GM19372 (cell line): ENCODE data around the gene RNF181.
"Not testable (repeated sequence)": the region's sequence is repeated elsewhere in the genome, so short reads cannot be mapped to it uniquely, and the experiment has no call there.

Experiments used
- ATAC-seq: cut with Tn5 transposase; IDR thresholded peaks from one replicate; pipeline ENCODE4 v1.9.1; 2021; ENCODE audit warnings: mild to moderate bottlenecking, low read depth, moderate library complexity; ENCODE audit not compliant: unreplicated experiment

Gene RNF181

GRCh38 chr2:85595301-85596025 is at the start of gene RNF181:
Gene RNF181, plus strand, starts transcription at chr2:85595745. Its CDS starts 19 bp downstream, at chr2:85595764.
- ATAC-seq = peak; percentile 100

- no peak for ATAC-seq
Measured at GRCh38 chr2:85545780-85546240, 49.7 kb upstream of the RNF181 start.

DNA sequence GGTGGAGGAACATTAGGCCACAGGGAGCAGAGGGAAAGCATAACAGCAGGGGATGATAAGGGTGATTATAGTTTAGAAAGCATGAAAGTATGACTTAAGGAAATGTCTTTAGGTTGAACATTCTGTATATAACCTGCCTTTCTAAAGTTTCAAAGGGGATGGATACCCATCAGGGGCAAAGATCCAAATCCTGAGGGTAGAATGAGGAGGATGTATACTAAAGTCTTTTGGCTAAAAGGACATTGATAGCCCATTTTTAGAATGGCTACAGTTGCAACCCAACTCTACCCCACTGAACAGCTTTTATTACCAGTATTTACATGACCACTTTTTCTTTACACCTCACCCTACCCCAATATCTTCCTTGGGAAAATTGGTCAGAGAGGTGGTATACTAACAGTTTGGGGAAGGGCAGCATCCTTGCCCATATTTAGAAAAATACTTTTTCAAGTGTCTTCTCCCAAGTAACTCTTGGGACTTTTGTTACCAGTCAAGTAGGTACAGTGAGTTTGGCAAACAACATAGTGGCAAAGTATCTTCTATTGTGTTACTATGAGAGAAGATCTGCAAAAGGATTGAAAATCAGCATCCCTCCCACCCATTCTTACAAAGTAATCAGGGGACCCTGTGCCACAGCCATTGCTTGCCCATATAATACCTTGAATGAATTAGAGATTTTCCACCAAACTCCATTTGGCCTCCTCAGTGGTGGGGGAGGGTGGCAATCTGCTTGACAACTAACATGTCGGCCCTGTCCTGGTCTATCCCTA is 48.3 kb upstream of the RNF181 start:
- ATAC-seq = no peak

GRCh38 chr2:85547859-85548607 is 47.5 kb upstream of the RNF181 start:
- ATAC-seq = no peak

GRCh38 chr2:85548608-85548900 is 47.0 kb upstream of the RNF181 start:
- ATAC-seq = no peak

DNA sequence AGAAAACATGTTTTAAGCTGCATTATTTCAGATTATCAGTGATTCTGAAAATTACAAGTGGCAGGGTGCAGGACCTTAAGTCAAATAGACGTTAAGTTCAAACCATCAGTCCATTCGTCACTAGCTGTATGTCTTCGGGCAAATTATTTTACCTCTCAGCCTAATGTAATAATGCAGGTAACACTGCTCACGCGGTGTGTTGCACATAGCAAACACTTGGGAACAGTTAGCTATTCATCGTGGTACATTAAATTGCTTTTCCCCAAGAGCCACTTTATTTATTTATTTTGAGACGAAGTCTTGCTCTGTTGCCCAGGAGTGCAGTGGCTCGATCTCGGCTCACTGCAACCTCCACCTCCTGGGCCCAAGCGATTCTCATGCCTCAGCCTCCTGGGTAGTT is 46.5 kb upstream of the RNF181 start:
- ATAC-seq = no peak

DNA sequence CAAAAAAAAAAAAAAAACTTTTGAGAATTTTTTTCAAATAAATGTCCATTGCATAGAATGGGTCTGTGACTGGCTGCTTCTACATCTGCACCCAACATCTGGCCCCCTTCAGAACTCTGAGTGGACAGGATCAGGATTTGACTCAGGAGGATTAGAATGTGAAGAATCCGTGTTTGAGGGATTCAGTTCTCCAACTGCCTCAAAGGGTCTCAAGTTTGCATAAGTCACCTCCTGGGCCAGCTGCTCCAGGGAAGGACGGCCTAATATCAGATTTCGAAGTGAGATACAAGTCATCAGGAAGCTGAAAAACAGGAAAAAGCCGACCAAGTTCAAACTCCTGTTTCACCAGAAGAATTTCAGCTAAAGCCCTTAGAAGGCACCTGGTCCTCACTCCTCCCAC is 45.7 kb upstream of the RNF181 start:
- no peak for ATAC-seq

DNA sequence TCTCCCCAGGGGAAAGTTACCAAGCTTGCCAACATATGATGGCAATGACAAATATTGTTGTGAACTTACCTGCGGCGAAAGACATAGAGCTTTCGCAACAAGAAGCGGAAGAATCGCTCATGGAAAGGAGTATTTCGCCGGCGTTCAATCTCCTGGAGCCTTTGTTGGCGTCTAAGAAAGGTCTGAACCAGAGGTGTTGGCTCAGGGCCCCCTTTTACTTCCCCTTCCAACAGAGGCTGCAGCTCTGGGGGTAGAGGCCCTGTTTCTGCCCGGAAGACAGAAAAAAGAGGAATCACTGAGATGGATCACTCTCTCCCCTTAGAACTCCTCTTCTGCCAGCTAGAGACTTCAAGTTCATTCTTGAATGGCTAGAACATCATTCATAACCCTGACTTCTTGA is 45.1 kb upstream of the RNF181 start:
- ATAC-seq = no peak

DNA sequence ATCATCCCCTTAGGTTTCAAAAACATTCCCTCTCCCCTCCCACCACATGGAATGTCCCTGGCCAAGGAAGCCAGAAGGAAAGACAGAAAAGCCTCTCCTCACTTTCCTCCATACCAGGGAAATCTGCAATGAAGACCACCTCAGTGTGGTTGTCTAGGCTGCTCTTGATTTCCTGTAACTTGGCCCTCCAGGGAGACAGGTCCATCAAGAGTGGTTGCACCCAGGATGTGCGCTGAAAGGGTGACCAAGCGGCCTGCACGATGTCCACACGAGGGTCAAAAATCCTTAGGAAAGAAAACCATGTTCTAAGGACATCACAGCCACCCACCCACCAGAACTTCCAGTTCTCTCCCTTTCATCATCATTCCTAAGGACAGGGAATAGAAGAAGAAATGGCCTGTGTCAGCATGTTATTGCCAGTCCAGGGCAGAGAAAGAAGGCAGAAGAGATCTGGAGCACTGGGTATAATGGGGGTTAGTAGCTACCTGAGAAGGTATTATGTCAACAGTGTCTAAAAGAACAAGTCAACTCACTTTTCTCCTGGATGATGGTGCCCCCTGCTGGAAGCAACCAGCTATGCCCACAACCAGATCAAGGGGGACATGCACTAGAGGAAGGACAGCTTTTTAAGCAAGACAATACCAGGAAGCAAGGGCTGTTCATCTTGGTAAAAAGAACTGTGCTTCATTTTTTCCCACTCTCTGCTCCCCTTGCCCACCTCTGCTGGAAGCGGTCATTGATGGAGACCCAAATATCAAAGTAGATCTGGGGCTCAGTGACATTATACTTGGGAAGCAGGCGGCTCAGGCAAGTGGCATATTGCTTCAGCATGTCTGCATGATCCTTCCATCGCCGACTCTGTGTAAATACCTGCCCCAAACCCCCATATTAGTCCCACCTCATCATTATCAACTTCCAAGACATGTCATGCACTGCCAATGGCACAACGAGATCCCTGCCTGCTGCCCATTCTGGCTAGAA is 43.6 kb upstream of the RNF181 start:
- peak; percentile 61 for ATAC-seq

GRCh38 chr2:85553184-85553583 is 42.4 kb upstream of the RNF181 start:
- ATAC-seq = no peak

DNA sequence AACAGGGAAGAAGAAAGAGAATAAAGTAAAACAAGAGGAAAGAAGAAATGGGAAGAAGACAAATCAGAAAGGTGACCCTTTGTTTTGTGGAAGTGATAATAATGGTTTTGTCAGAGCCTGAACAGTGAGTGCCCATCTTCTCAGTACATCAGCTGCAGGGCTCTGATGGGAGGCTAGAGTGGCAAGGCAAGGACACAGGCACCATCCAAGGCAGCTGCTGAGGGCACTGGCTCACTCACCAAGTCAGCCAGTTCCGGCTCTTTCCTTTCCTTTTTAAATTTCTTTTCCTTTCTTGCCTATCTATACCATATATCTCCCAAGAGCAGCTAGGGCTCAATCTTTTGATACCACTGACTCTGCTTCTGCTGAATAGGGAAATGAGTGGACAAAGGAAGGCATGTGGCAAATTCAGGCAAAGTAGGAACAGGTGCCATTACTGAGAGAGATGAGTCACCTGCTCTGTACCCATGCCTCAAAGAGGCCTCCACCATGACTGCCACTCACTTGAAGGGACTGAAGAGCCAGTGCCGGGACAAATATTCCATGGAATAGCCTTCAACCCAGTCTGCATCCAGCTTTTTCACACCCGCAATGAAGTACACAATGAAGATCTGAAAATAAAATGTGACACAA is 40.4 kb upstream of the RNF181 start:
- ATAC-seq = no peak

DNA sequence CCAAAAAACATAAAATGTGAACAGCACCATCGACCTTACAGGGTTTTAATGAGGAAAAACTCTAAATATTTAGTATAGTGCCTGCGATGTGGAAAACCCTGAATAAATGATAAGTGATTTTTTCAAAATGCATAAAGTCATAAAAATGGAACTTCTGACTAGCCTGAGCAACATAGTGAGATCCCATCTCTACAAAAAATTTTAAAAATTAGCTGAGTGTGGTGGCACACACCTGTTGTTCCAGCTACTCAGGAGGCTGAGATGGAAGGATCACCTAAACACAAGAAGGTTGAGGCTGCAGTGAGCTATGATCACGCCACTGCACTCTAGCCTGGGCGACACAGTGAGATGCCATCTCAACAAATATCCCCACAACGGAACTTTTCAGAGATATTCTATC is 38.4 kb upstream of the RNF181 start:
- no peak for ATAC-seq

DNA sequence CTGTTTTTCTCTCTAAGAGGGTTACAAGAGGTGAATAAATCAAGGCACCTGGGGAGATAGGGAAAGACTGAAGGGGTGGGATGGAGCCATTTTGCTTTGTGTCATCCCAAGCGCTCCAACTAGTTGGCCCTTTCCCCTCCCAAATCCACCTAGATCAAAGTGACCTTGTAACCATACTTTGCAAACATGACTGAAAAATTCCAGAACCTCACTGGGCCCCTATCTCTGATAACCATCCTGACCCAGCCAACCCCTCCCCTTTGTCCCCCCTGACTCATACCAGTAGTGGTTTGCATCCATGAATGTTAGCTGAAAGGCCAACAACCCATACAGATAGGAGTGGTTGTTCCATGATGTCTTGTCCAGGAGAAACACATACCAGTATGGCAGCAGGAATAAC is 37.4 kb upstream of the RNF181 start:
- no peak for ATAC-seq

DNA sequence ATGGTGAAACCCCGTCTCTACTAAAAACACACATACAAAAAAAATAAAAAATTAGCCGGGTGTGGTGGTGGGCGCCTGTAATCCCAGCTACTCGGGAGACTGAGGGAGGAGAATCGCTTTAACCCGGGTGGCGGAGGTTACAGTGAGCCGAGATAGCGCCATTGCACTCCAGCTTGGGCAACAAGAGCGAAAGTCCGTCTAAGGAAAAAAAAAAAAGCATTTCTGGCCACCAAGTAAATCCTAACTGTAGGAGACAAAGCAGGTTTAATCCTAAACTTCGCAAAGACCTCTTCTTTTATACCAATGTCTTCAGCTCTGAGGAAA is 35.2 kb upstream of the RNF181 start:
- not testable (repeated sequence) for ATAC-seq

DNA sequence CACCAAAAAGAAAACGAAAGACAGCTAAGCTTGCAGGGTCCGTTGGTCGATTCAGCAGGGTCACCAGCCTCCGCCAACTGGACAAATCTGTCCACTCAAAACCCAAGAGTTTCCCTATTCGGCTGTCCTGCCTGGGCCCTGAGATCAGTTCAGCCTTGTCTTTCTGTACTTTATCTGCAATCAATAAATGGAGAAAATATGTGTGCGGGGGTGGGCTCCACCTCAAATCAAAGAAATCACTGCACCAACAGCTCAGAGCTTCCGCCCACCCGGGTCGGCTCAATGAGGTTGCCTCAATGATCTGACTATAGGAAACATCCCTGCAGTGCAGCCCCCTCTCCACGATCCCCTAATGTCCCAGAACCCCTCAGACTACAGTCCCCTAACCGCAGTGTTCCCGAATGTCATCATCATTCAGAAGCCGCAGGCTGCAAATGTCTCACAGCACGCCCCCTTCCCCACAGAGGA is 34.7 kb upstream of the RNF181 start:
- ATAC-seq = no peak

- ATAC-seq = peak; percentile 92
Measured at GRCh38 chr2:85561280-85562212, 34.0 kb upstream of the RNF181 start, which contains the start of gene GGCX. Gene GGCX, minus strand, starts transcription at chr2:85561493. Its CDS starts 65 bp downstream, at chr2:85561428.

DNA sequence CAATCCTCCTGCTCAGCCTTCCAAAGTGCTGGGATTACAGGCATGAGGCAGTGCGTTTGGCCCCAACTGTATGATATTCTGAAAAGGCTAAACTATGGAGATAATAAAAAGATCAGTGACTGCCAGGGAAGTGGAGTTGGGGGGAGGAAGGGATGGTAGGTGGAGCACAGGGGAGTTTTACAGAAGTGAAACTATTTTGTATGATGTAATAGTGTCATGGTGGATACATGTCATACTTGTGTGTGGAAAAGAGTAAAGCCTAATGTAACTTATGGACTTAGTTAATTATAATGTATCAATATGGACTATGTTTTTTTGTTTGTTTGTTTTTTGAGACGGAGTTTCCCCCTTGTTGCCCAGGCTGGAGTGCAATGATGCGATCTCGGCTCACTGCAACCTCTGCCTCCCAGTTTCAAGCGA is 31.4 kb upstream of the RNF181 start:
- no peak for ATAC-seq

- ATAC-seq = no peak
Measured at GRCh38 chr2:85566265-85566664, 29.3 kb upstream of the RNF181 start.

GRCh38 chr2:85575739-85576138 is 19.8 kb upstream of the RNF181 start:
- no peak for ATAC-seq
